ENCODE measurements around the gene AKAP7. TPM values are rescaled to one million over a fixed set of nuclear protein-coding genes. Genes with fewer than 3 reads are reported as not detected.
"Not testable (repeated sequence)": the region's sequence is repeated elsewhere in the genome, so short reads cannot be mapped to it uniquely, and the experiment has no call there.

AKAP7 gene
- total RNA-seq, 2 donors from 2014 or later: 5.1 to 6.3 TPM

DNA sequence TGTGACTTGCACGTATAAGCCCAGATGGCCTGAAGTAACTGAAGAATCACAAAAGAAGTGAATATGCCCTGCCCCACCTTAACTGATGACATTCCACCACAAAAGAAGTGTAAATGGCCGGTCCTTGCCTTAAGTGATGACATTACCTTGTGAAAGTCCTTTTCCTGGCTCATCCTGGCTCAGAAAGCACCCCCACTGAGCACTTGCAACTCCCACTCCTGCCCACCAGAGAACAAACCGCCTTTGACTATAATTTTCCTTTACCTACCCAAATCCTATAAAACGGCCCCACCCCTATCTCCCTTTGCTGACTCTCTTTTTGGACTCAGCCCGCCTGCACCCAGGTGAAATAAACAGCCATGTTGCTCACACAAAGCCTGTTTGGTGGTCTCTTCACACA is 193.5 kb downstream of the AKAP7 start:
- not testable (repeated sequence) for H3K36me3 Mint-ChIP-seq; ATAC-seq; H3K27ac Mint-ChIP-seq; DNase-seq (ENCODE audit: low spot score in 2 of 2); H3K9me3 Mint-ChIP-seq

DNA sequence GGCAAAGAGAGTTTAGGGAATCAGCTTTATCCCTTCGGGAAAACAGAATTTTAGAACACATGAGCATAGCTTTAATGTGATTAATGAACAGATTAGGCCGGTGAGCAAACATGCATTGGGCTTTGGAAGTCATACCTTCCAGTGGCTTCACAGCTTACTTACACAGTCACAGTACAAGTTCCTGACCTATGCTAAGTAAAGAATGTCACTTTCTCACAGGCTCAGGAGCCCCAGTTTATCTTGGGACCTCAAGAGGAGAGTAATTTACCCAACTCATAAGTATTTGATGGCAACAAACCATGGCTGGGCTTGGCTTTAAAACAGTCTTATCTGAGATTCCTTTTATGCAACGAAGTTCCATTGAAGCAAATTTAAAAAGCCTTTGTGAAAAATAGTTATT is 195.9 kb downstream of the AKAP7 start:
- Mint-ChIP-seq H3K9me3 (no peaks in the 10 kb centered on the region), H3K36me3 (no peaks in the 10 kb centered on the region), H3K27ac (no peak overlapping the region)
- DNase-seq (ENCODE audit: low spot score in 2 of 2) (no peak), ATAC-seq (no peak)

DNA sequence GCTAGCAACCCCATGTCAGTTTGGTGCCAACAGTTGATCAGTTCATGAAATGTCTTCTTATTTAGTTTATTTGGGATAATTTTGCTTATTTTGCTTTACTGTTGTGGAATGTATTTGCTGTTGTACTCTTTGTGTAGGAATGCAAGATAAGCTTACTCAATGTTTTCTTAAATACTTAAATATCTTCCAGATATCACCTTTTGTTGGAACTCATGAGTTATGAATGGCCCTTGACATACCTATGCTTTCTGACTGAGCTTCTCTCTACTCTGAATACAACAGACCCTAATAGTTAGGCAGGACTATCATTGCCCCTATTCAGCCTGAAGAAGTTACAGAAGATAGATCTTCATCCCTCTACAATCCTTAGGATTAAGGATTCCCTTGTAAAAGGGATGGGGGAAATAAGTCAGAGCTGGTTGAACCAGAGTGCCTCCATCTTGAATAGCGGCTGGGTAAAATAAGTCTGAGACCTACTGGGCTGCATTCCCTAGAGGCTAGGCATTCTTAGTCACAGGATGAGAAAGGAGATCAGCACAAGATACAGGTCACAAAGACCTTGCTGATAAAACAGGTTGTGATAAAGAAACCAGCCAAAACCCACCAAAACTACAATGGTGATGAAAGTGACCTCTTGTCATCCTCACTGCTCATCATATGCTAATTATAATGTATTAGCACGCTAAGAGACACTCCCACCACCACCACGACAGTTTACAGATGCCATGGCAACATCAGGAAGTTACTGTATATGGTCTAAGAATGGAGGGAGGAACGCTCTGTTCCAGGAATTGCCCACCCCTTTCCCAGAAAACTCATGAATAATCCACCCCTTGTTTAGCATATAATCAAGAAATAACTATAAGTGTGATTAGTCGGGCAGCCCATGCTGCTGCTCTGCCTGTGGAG is 196.9 kb downstream of the AKAP7 start:
- no peak overlapping the region for H3K27ac Mint-ChIP-seq
- ATAC-seq (no peak), DNase-seq (ENCODE audit: low spot score in 2 of 2) (no peak)
- H3K9me3 Mint-ChIP-seq: no peaks in the 10 kb centered on the region
- no peaks in the 10 kb centered on the region for H3K36me3 Mint-ChIP-seq

Other genes starting within 250 kb of the AKAP7 start
- gene EPB41L2, start 72.2 kb upstream of the AKAP7 start, total RNA-seq: 10 to 100 TPM; 25.6 to 41.8 TPM

Measured in activated naive CD4-positive, alpha-beta T cell treated with anti-CD3 and anti-CD28 coated beads, Interleukin-2, amount 50 U/mL, for 72 hours (primary cell).